Colonic mucosa (tissue), 4 donors: ENCODE results near the gene ATP9B. TPM values are rescaled to one million over a fixed set of nuclear protein-coding genes. Genes with fewer than 3 reads are reported as not detected.

Experiments used
- DNase-seq: peaks from one replicate; pipeline ENCODE4 v3.0.0-alpha.2; 2020
- H3K27ac ChIP-seq: fragments of 200-600 bp; one replicate; pipeline ENCODE4 v1.8.0; 2021
- H3K27me3 ChIP-seq: fragments of 200-600 bp; one replicate; pipeline ENCODE4 v1.8.0; 2021
- H3K36me3 ChIP-seq: fragments of 200-600 bp; one replicate; pipeline ENCODE4 v1.8.0; 2021
- H3K4me1 ChIP-seq: fragments of 200-600 bp; one replicate; pipeline ENCODE4 v1.8.0; 2021; ENCODE audit warnings: mild to moderate bottlenecking
- H3K4me3 ChIP-seq: fragments of 200-600 bp; one replicate; pipeline ENCODE4 v1.8.0; 2021
- H3K9ac ChIP-seq, 2 donors: one replicate each; pipeline ENCODE4 v1.7.0; 2013; ENCODE audit warnings: control low read depth in 2 of 2, low read depth in 2 of 2, low read length in 2 of 2
- H3K9me3 ChIP-seq: fragments of 200-600 bp; one replicate; pipeline ENCODE4 v1.8.0; 2021
- CTCF ChIP-seq: fragments of 200-600 bp; IDR thresholded peaks from one replicate; pipeline ENCODE4 v1.8.0; 2022; ENCODE audit warnings: antibody characterized with exemption, mild to moderate bottlenecking
- intact Hi-C: fragments of 100-400 bp; cut with DNase I; formaldehyde crosslinking; loops from one replicate; pipeline ENCODE4 v1.14.1; 2022
- total RNA-seq, 2 donors: library from RNA; stranded (reverse); fragmentation: NEBNext Ultra II Directional in 1 of 2; extraction: Animal tissue kit (Norgen Biotek cat#: 25700) in 1 of 2; gene quantifications; one replicate each; pipeline ENCODE4 v1.2.1, GENCODE V29; 2021
- donor health status: healthy.
- donor health status: DM: no; HTN: no; CAD: no.
- donor health status: DM: no; HTN: no; CAD: no.

ATP9B gene
- total RNA-seq, 2 donors from 2014 or later = 20.4 to 30.3 TPM

GRCh38 chr18:79222790-79223189 is 153.6 kb downstream of the ATP9B start:
- no peaks in the 10 kb centered on the region for H3K9me3 ChIP-seq
- no peak overlapping the region for H3K27ac ChIP-seq
- intact Hi-C loops = no loop called here
- DNase-seq = no peak
- no peak overlapping the region for H3K4me3 ChIP-seq
- no peaks in the 10 kb centered on the region for H3K36me3 ChIP-seq
- no peaks in the 10 kb centered on the region for H3K4me1 ChIP-seq
- no peaks in the 10 kb centered on the region for H3K27me3 ChIP-seq
- no peak for TF ChIP-seq CTCF
- H3K9ac ChIP-seq = no peak overlapping the region

- no peak for DNase-seq
- Histone ChIP-seq H3K27ac (no peak overlapping the region), H3K36me3 (no peaks in the 10 kb centered on the region), H3K9ac (no peak overlapping the region), H3K27me3 (no peaks in the 10 kb centered on the region), H3K9me3 (no peaks in the 10 kb centered on the region), H3K4me3 (no peak overlapping the region), H3K4me1 (no peaks in the 10 kb centered on the region)
- TF ChIP-seq CTCF = no peak
- intact Hi-C loops = no loop called here
These were observed 154.2 kb downstream of the ATP9B start for GRCh38 chr18:79223431-79223830.

- H3K27me3 ChIP-seq = no peaks in the 10 kb centered on the region
- no peaks in the 10 kb centered on the region for H3K36me3 ChIP-seq
- H3K4me3 ChIP-seq = no peak overlapping the region
- no peak for DNase-seq
- no peak overlapping the region for H3K27ac ChIP-seq
- no peaks in the 10 kb centered on the region for H3K9me3 ChIP-seq
- H3K4me1 ChIP-seq = no peaks in the 10 kb centered on the region
- intact Hi-C loops = no loop called here
- TF ChIP-seq CTCF = no peak
- no peak overlapping the region for H3K9ac ChIP-seq
These were observed 155.2 kb downstream of the ATP9B start for GRCh38 chr18:79224381-79224780.

- H3K4me3 ChIP-seq = no peak overlapping the region
These were observed 158.4 kb downstream of the ATP9B start for GRCh38 chr18:79227621-79228020.

GRCh38 chr18:79229431-79229830 is 160.2 kb downstream of the ATP9B start:
- Histone ChIP-seq H3K9ac (no peak overlapping the region), H3K27ac (no peak overlapping the region), H3K36me3 (no peaks in the 10 kb centered on the region), H3K27me3 (no peaks in the 10 kb centered on the region), H3K4me3 (no peak overlapping the region), H3K4me1 (no peaks in the 10 kb centered on the region), H3K9me3 (no peaks in the 10 kb centered on the region)
- TF ChIP-seq CTCF = no peak
- DNase-seq = no peak
- intact Hi-C loops = no loop called here

More at GRCh38 chr18:79227621-79228020, 158.4 kb downstream of the ATP9B start:
- intact Hi-C loops = no loop called here
- H3K9me3 ChIP-seq = no peaks in the 10 kb centered on the region
- no peak for TF ChIP-seq CTCF
- H3K27ac ChIP-seq = no peak overlapping the region
- no peaks in the 10 kb centered on the region for H3K27me3 ChIP-seq
- H3K4me1 ChIP-seq = no peaks in the 10 kb centered on the region
- no peak overlapping the region for H3K9ac ChIP-seq
- H3K36me3 ChIP-seq = no peaks in the 10 kb centered on the region
- no peak for DNase-seq

GRCh38 chr18:79234438-79234837 is 165.2 kb downstream of the ATP9B start:
- no peak for TF ChIP-seq CTCF
- Histone ChIP-seq H3K27ac (no peak overlapping the region), H3K9ac (no peak overlapping the region), H3K36me3 (no peaks in the 10 kb centered on the region), H3K4me3 (no peak overlapping the region), H3K27me3 (no peaks in the 10 kb centered on the region), H3K4me1 (no peaks in the 10 kb centered on the region), H3K9me3 (no peaks in the 10 kb centered on the region)
- DNase-seq = no peak
- intact Hi-C loops = no loop called here
